HG02938 (cell line): ENCODE data around the gene KIFAP3.
"Not testable (repeated sequence)": the region's sequence is repeated elsewhere in the genome, so short reads cannot be mapped to it uniquely, and the experiment has no call there.

Source experiments
- ATAC-seq: cut with Tn5 transposase; IDR thresholded peaks from one replicate; pipeline ENCODE4 v1.9.1; 2021; ENCODE audit warnings: mild to moderate bottlenecking, moderate library complexity; ENCODE audit not compliant: unreplicated experiment

KIFAP3 gene

DNA sequence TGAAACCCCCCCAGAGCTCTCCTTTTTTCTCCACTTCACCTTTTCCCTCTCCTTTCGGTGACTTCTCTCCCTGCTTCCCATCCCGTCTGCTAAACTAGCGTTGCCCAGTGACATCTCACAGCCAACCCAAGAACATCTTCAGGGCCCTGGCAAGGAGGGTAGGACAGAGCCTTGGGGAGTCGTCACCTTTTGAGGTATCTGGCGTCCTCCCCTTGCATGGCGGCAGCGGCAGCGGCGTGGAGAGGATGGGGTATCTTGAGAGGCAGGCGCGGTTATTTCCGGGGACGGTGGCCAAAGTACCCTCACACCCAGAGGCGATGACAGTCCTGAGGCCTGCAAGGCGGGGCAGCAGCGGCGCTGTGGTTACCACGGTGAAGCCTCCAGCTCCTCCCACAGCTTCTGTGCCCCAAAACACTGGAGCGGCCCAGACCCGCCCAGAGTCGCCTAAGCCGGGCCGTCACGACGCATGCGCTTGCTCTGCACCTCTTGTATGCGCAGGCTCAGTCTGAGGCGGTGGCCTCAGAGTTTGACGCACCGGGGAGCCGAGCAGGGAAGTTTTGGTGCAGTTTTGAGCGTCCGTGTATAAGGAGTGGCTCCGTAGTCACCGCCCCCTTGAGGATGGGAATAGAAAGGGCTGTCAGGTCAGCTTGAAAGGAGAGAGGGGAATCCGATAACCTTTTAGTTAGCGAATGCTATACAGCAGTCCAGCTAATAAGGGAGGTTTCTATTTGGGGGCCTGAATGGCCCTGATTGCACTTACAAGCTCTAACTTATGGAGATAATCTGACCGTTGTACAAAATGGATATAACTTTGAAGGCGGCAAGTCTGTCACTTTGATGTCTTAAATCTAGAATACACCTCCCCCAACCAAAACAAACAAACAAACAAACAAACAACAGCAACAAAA is at the start of gene KIFAP3:
KIFAP3 (minus strand) TSS at position 446 of the 908 bp plus-strand sequence; CDS start at position 218, 228 bp downstream.
- peak; percentile 97 for ATAC-seq

GRCh38 chr1:170122366-170122765 is 47.9 kb upstream of the KIFAP3 start:
- ATAC-seq = no peak

- ATAC-seq = no peak
Measured at GRCh38 chr1:170114906-170115305, 40.4 kb upstream of the KIFAP3 start.

DNA sequence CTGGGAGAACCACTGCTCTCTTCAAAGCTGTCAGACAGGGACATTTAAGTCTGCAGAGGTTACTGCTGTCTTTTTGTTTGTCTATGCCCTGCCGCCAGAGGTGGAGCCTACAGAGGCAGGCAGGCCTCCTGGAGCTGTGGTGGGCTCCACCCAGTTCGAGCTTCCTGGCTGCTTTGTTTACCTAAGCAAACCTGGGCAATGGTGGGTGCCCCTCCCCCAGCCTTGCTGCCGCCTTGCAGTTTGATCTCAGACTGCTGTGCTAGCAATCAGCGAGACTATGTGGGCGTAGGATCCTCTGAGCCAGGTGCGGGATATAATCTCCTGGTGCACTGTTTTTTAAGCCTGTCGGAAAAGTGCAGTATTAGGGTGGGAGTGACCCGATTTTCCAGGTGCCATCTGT is 38.6 kb upstream of the KIFAP3 start:
- ATAC-seq = not testable (repeated sequence)

DNA sequence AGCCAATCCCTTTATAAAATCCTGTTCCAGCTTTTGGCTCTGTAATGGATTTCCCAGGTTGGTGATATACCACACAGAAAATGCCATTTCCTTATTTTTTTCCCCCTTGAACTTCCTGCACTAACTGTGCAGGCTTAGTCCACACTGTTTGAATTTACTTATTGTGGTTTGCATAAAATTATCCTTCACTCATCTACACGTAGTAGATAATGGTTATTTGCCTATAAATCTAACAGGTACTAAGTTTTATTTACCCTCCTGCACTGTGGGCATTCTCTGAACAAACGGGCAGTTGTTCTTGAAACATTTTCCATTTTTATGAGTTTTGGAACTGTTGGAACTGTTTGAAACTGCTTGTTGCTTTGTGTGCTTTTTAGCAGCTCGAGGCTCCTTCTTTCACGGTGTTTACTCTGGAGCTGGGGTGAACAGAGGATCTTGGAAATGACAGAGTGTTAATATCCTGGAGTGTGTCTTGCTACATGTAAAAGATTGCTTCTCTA is 23.0 kb upstream of the KIFAP3 start:
- ATAC-seq = no peak

- ATAC-seq = no peak
Measured at GRCh38 chr1:170096806-170097340, 22.4 kb upstream of the KIFAP3 start.

DNA sequence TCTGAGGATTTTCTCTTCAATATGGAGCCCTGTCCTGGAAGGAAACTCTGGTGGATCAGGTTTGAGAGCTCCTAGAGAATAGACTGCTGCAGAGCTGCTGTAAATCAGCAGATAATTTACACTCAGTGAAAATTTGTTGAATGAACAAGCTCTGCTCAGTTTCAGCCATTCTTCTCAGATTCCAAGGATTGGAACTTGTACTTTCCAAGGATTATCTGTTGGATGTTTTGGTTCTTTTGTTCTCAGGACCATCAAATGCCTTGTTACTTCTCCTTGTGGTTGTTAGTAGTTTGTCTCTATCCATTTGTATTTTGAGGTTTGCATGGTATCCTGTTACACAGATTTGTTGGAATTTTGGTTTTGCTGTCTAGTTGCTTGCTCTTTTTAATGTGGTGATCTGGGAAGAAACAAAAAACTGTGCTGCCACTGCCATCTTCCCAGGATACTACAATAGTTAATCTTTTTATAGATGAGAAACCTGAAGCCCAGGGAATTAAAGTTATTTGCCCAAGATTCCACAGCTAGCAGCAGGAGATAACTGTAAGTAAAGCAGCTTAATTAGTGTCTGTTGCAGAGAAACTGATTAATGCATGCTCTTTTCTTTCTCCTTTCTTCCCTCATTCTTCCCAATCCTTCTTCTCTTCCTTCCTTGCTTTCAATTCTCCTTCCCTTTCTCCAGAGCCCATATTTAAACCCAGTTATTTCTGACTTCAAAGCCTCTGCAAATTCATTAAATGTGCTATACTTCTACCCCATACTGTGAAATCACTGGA is 21.7 kb upstream of the KIFAP3 start:
- ATAC-seq = no peak

GRCh38 chr1:170094697-170095616 is 20.5 kb upstream of the KIFAP3 start:
- not testable (repeated sequence) for ATAC-seq

DNA sequence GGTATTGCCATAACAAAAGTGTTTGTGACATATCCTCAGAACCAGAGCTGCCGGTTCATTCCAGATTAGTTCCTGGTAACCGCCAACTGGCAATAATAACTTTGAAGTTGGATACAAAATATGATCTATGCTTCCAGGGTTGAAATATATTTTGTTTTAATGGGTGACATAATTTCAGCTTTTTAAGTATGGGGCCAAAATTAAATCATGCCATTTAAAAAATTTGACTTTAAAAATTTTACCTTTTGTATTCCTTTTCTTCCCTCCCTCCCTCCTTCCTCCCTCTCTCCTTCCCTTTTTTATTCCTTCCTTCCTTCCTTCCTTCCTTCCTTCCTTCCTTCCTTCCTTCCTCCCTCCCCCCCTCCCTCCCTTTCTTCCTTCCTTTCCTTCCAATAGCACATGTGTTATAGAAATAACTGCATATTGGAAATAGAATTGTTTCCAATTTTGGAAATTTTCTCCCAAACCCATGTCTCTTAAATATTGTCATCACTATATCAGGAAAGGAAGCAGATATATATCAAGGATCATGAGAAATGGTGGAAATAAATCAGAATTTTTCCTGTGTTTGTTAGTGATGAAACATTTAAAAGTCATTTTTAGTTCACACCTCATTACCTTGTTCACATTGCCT is 12.0 kb upstream of the KIFAP3 start:
- no peak for ATAC-seq

- no peak for ATAC-seq
Measured at GRCh38 chr1:170085091-170085490, 10.6 kb upstream of the KIFAP3 start.

GRCh38 chr1:170078610-170079189 is 4.2 kb upstream of the KIFAP3 start:
- no peak for ATAC-seq

DNA sequence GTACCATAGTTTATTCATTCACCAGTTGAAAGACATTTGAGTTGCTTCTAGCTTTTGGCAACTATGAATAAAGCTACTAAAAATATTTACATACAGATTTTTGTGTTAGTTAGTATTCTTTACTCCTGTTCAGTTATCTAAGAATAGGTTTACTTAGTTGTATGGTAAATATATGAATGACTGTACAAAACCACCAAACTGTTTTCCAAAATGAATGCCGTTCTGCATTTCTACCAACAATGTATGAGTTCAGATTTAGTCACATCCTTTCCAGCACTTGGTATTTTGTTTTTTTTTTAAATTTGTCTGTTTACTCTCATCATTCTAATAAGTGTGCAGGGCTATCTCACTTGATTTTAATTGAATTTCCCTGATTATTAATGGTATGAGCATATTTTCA is 3.4 kb upstream of the KIFAP3 start:
- no peak for ATAC-seq

DNA sequence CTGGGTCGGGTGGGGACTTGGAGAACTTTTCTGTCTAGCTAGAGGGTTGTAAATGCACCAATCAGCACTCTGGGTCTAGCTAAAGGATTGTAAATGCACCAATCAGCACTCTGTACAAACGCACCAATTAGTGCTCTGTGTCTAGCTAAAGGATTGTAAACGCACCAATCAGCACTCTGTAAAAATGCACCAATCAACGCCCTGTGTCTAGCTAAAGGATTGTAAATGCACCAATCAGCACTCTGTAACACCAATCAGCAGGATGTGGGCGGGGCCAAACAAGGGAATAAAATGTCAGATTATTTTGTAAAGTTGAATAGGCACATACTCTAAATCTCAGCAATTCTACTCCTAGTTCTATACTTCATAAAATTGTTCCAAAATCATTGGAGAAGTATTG is 2.5 kb upstream of the KIFAP3 start:
- ATAC-seq = not testable (repeated sequence)

DNA sequence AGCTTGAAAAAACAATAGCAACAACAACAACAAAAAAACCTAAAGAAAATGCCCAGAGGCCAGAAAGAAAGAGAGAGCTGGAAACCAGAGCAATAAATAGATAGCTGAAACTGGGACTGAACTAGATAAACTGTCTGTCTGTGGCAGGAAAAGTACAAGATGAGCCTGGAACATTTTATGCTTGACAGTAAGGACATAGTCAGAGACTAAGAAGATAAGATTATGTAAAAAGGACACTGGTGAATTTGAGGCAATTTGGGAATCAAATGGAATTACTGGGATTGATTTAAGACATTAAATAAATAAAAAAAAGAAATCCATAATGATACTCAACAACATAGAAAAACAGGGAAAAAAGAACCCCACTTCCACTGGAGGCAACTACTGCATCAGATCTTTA is 1.7 kb upstream of the KIFAP3 start:
- ATAC-seq = no peak

GRCh38 chr1:170075186-170075585 is 691 bp upstream of the KIFAP3 start:
- no peak for ATAC-seq

DNA sequence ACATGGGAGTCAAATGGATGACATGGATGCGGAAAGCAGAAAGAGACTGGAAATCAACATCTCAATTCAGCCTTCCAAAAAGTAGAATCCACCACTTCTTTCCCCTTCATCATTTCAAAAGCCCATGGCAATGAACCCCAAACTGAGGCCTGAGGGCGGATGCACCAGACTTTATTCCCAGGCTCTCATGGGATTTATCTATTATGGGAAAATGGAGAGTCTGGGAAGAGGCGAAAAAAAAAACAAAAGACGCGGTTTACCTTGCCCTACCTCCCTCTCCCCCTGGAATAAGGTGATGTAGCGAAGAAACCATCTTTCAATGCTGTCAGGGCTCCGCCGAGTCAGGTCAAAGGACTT is 624 bp downstream of the KIFAP3 start:
- no peak for ATAC-seq

DNA sequence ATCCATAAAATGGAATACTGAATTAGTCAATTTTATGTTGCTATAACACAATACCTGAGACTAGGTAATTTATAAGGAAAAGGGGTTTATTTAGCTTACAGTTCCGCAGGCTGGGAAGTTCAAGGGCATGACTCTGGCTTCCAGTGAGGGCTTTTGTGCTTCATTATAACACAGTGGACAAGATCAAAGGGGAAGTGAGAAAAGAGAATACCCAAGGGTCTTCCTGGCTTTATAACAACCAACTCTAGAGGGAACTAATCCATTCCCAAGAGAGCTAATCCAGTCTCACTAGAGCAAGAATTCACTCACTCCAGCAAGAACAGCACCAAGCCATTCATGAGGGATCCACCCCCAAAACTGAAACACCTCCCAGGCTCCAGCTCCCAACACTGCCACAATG is 3.1 kb downstream of the KIFAP3 start:
- no peak for ATAC-seq

DNA sequence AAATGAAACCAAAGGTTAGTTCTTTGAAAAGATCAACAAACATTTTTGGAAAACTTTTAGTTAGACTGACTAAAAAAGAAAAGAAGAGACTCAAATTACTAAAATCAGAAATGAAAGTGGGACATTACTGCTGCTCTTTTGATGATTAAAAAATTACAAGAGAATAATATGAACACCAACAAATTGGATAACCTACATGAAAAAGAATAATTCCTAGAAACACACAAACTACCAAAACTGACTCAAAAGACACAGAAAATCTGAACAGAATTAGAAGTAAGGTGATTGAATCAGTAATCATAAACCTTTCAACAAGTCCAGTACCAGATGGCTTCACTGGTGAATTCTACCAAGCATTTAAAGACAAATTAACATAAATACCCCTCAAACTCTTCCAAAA is 5.6 kb downstream of the KIFAP3 start:
- ATAC-seq = no peak

DNA sequence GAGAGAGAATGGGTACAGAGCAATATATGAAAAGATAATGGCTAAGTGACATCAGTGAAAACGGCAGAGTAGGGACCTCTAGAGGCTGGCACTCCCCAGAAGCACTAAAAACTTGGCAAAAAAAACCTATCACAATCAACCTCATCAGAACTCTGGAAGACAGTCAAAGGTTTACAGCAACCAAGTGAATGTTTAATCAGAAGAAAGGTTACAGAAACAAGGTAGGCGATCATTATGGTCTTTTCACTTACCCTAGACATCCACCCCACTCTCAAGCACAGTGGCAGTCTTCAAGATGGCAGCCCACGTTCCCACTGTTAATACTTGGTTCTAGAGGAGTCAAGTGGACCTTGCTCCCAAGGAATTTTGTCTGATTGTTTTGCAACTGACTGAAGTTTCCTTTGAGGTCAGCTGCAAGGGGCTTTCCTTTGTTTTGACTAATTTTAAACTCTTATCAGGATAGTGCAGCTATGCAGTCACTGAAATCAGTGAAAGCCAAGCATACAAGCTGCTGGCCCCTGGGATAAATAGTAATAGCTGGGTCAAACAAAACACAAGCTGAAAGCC is 7.2 kb downstream of the KIFAP3 start:
- no peak for ATAC-seq
